Activated naive CD4-positive, alpha-beta T cell treated with anti-CD3 and anti-CD28 coated beads, Interleukin-2, amount 50 U/mL, for 72 hours (primary cell): Measurements from ENCODE around the gene OGG1. TPM values are rescaled to one million over a fixed set of nuclear protein-coding genes. Genes with fewer than 3 reads are reported as not detected.

Experiments
- ATAC-seq, 2 donors: fragments of 150-1000 bp; cut with Tn5 transposase; 2 replicates each; pipeline ENCODE4 v1.10.0; 2021; ENCODE audit warnings: mild to moderate bottlenecking in 2 of 2, moderate library complexity in 2 of 2
- DNase-seq, 2 donors: peaks; one replicate each; pipeline ENCODE4 v3.0.0; 2021 to 2022; ENCODE audit warnings: low spot score in 2 of 2
- H3K27ac Mint-ChIP-seq, 2 donors: one replicate each; pipeline ENCODE4 v1.8.0; 2022; ENCODE audit warnings: mild to moderate bottlenecking in 2 of 2, mixed read lengths in 2 of 2
- H3K36me3 Mint-ChIP-seq, 2 donors: one replicate each; pipeline ENCODE4 v1.8.0; 2022; ENCODE audit warnings: mixed read lengths in 2 of 2
- H3K9me3 Mint-ChIP-seq, 2 donors: one replicate each; pipeline ENCODE4 v1.8.0; 2022; ENCODE audit warnings: mixed read lengths in 2 of 2
- total RNA-seq, 2 donors: library from RNA; stranded (reverse); gene quantifications; one replicate each; pipeline ENCODE4 v1.2.3, GENCODE V29; 2022

Gene OGG1
- total RNA-seq, 2 donors from 2014 or later = 34.8 to 58.0 TPM

DNA sequence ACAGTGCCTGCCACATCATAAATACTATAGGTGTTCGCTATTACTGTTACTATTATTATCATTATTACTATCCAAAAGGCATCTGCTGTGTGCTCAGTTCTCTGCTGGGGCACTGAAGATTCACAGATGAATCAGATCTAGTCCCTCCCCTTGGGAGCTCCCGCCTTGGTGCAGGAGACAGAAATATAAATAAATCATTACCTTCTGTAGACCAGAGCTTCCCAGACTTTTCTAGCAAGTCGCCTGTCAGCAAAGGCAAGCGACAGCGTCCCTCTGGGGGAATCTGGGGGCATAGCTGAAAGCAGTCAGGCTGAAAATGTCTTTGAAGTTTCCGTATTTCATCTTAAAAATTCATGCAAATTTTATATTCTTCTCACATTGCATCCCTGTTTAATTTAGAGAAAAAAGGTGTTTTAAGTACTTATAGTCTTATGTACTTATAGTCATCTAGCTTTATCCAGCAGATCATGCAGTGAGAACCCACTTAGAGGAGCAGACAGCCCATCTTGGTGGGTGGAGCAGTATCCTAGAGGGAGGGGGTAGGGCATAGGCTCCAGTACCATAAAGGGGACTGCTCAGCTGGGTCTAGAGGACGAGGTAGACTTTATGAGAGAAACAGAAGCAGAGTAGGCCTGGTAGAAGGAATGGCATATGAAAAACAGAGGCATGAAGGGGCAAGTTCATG lies 28.6 kb upstream of the OGG1 start:
- Mint-ChIP-seq H3K9me3 (no peaks in the 10 kb centered on the region), H3K27ac (no peak overlapping the region), H3K36me3 (no peaks in the 10 kb centered on the region)
- DNase-seq (no peak), ATAC-seq (no peak)

DNA sequence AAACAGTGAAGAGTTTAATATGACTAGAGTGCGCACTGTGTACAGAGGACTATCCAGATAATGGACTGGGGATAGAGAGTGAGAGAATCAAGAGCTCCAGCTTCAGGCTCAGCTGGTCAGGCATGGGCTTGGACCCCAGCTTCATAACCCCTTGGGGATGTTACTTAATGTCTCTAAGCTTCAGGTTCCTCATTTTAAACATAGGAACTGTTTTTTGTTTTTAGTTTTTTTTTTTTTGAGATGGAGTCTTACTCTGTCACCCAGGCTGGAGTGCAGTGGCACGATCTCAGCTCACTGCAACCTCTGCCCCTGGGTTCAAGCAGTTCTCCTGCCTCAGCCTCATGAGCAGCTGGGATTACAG lies 28.1 kb upstream of the OGG1 start:
- no peak for DNase-seq
- H3K9me3 Mint-ChIP-seq = no peaks in the 10 kb centered on the region
- H3K36me3 Mint-ChIP-seq = no peaks in the 10 kb centered on the region
- no peak overlapping the region for H3K27ac Mint-ChIP-seq
- ATAC-seq = no peak

DNA sequence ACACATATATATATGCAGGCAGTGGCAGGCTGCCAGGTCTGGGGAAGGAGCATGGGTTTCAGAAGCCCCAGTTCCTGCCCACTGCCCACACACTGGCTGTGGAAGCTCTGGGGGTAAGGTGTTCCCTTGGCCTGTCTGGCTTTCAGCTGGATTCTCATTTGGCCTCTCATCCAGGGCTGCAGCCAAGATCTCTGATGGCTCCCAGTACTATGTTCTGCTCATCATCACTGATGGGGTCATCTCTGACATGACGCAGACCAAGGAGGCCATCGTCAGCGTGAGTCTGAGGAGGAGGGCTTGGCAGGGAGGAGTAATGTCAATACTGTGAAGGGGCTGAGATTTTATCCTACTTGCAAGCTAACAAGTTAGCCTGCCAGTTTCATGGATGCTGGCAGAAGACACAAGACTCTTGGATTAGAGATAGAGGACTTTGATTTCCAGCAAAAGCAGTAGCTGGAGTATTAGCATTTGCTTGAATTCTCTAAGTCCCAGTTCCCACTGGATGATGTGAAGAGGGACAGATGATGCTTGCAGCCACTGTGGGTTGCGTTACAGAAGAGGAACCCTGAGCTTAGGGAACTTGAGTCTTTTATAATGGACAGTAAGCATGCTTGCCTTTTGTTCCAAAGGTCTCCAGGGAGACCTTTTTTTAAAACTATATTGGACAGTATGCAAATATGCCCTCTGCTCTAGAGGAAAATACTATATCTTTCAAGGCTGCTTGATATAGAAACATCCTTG lies 23.8 kb upstream of the OGG1 start:
- no peaks in the 10 kb centered on the region for H3K36me3 Mint-ChIP-seq
- ATAC-seq (no peak), DNase-seq (no peak)
- no peaks in the 10 kb centered on the region for H3K9me3 Mint-ChIP-seq
- no peak overlapping the region for H3K27ac Mint-ChIP-seq

DNA sequence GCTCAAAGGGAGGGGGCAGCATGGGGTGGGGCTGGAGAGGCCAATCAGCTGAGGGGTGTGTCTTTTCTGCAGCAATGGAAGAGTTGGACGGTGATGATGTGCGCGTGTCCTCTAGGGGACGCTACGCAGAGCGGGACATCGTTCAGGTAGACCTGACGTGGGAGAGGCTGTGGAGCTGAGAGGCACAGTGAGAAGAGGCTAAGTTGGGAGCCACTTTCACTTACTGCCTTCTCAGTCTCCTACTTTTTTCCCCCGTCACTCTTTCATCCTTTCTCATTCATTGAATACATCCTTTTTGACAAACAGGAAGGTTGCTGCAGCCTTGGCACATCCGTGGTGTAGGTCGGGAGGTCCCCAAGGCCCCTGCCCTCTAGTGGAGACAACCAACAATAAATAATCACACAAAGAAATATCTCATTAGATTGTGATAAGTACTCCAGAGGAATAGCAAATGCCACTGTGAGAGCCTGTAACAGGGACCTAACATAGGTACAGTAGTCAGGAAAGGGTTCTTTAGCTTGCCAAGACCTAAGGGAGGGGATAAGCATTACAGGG lies 22.6 kb upstream of the OGG1 start:
- H3K36me3 Mint-ChIP-seq = no peaks in the 10 kb centered on the region
- peak in 1 of 2 donors; percentile 45 for ATAC-seq
- peak in 1 of 2 donors; percentile 64 for DNase-seq

DNA sequence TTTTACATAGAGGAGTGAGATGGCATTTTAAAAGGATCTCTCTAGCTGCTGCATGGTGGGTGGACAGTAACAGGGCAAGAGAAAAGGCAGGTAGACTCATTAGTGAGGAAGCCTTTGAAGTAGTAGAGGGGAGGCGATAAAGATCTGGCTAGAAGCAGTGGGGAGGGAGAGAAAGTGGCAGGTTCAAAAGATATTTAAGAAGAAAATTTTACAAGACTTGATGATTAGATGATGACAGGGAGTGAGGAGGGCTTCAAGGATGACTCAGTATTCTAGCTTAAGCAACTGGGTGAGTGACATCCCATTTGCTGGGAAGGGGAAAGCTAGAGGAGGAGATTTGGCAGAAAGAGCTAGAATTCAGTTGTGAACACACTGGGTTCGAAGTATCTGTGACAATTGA lies 22.0 kb upstream of the OGG1 start:
- no peaks in the 10 kb centered on the region for H3K9me3 Mint-ChIP-seq
- peaks cover 0 to 6% of the 10 kb centered on the region in 2 donors for H3K36me3 Mint-ChIP-seq
- no peak for DNase-seq
- peak overlapping the region in 1 of 2 donors; percentile 62 for H3K27ac Mint-ChIP-seq
- ATAC-seq = no peak

More for the DNA sequence above, 22.6 kb upstream of the OGG1 start:
- no peaks in the 10 kb centered on the region for H3K9me3 Mint-ChIP-seq
- H3K27ac Mint-ChIP-seq = peak overlapping the region; percentile 34 to 62

DNA sequence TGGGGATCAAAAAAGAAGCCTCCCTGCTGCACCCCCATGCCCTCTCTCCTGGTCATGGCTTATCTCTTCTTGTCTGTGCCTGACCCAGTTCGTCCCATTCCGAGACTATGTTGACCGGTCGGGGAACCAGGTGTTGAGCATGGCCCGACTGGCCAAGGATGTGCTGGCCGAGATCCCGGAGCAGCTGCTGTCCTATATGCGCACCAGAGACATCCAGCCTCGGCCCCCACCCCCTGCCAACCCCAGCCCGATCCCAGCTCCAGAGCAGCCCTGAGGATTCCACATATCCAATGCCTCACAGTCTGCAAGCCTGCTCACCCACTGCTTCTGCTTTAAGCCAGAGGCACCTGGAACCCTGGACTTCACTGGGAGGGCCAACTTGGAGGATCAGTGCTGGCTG lies 20.3 kb upstream of the OGG1 start:
- DNase-seq (no peak), ATAC-seq (no peak)
- Mint-ChIP-seq H3K36me3 (peaks cover 2 to 9% of the 10 kb centered on the region in 2 donors), H3K27ac (no peak overlapping the region), H3K9me3 (no peaks in the 10 kb centered on the region)

DNA sequence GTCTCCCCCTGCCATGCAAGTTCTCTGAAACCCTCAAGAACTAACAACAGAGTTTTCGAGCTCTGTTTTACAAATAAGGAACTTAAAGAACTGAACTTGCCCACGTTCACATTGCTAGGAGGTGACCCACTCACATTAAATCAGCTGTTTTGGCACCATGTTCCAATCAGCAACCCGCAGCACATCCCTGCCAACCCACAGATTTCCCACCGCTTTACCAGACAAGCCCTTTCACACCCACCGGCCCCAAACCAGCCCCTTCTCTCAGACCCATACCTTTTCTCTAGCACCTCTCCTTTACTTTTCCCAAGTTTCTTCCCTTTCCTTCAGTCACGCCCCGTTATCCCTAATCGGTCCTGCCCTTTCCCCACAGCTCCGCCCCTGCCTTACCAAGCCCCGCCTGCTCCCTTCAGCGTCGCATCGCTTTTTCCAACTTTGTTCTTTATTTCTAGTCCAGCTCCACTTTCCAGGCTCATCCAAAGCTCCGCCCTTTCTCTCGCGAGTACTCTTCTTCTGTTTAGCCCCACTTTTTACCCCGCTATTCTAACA lies 19.0 kb upstream of the OGG1 start:
- DNase-seq (no peak), ATAC-seq (peak; percentile 52 to 56)
- Mint-ChIP-seq H3K9me3 (no peaks in the 10 kb centered on the region), H3K27ac (peak overlapping the region; percentile 84 to 88), H3K36me3 (peaks cover 9 to 11% of the 10 kb centered on the region in 2 donors)

DNA sequence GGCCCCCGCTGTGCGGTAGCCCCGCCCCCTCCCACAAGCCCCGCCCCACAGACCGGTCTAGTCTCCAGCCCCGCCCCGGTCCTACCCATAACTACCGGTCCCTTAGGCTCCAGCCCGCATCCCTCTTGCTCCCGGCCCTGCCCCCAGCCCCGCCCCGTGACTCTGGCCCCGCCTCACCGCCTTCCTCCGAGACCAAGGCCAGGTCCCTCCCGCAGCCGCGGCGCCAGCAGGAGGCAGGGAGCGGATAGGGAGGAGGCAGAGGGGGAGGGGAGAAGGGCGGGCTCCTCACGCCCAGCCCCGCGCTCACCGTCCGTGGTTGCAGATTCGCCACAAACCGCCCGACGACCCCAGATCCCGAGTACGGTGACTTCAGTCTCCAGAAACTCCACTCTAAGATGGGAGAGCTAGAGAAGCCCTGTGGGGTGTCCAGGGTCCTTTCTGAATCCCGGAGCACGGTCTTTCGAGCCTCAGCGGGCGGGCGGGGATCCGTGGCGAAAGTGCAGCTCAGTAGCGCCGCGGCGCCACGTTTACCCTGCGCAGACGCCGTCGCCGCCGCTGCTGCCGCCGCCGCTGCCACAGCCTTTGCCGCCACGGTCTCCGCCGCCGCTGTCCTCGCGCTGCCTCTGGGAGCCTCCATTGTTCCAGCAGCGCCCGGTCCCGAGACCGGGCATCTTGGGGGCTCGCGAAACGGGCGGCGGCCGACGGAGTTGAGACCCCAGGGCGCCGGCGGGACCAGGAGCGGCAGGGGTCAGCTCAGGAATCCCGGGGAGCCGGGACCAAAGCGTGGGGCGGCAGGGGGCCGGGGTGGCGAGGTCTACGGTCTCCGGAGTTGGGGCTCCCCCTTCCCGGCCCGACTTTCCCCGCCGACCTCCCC lies 18.3 kb upstream of the OGG1 start, which contains the start of gene BRPF1:
TSS of gene BRPF1 (plus strand) at position 530 of the 874 bp plus-strand sequence. CDS start 2,406 bp downstream, outside the sequence.
- DNase-seq = peak; percentile 97
- Mint-ChIP-seq H3K36me3 (peaks cover 12 to 14% of the 10 kb centered on the region in 2 donors), H3K27ac (peak within 1 kb of the TSS; percentile 84 to 98), H3K9me3 (no peaks in the 10 kb centered on the region)
- peak; percentile 96 to 97 for ATAC-seq

DNA sequence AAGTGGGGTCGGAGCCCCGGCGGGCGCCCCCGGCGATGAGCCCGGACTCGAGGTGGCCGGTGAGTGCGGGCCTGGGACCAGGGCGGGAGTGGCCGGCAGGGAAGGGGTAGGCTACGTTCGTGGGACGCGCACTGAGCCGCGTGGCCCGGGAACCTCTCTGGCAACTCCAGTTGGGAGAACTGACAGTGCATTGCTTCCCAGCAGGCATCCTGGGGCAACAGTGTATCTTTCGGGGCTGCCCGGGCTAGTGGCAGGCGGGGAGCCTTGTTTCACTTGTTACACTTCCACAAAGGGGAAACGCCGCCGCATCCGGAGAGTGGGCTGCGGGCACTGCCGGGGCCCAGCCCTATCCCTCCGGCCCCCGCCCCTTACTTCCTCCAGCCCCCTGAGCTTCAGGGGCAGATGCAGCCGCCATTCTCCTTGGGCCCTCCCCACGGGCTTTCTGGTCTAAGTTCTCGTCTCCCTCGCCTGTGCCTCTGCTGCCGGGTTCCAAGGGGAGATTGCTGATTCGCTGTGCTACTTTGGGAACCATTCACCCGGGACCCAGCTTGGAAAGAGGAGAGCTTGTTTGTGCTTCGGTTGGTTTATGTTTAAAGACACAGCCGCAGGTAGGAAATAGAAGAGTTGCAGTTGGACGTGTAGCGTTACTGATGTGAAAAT lies 17.5 kb upstream of the OGG1 start:
- DNase-seq (peak; percentile 43 to 70), ATAC-seq (peak in 1 of 2 donors; percentile 8)
- Mint-ChIP-seq H3K27ac (peak overlapping the region; percentile 84 to 98), H3K36me3 (peaks cover 14 to 17% of the 10 kb centered on the region in 2 donors), H3K9me3 (no peaks in the 10 kb centered on the region)

DNA sequence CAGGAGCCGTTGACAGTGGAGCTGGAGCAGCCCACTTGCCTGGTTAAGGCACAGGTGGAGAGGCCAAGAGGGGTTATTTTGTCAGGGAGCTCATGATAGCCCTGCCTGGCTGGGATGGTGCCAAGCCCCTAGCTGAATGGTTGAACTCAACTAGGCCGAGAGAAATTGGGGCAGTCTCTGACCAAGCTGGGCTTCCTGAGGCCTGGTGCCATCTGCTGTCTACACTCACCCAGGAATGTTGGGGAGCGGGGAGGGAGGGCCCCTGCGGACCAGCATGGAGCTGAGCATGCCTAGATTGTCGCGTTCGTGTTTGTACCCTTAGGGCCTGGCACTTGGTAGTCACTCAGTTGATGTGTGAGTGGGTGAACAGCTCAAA lies 17.0 kb upstream of the OGG1 start:
- Mint-ChIP-seq H3K27ac (peak overlapping the region; percentile 84 to 98), H3K9me3 (no peaks in the 10 kb centered on the region), H3K36me3 (peaks cover 14 to 17% of the 10 kb centered on the region in 2 donors)
- ATAC-seq (no peak), DNase-seq (no peak)

DNA sequence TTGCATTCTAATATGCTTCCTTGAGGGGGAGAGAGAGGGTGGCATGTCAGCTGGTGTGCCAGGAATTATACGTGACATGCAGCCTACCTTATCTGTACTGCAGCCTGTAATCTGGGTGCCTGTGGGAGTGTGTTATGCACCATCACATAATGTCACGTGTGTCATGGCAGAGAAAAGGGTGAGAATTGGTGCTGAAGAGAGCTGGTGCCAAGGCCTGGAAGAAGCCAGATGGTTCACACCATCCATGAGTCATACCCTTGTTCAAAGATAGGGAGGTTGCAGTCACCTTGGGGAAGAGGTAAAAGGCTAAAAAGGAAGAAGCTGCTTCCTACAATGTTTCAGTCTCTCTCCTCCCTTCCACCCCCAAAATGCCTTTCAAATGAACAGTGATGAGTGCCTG lies 12.9 kb upstream of the OGG1 start:
- peak; percentile 72 to 80 for ATAC-seq
- peak overlapping the region; percentile 45 to 83 for H3K27ac Mint-ChIP-seq

DNA sequence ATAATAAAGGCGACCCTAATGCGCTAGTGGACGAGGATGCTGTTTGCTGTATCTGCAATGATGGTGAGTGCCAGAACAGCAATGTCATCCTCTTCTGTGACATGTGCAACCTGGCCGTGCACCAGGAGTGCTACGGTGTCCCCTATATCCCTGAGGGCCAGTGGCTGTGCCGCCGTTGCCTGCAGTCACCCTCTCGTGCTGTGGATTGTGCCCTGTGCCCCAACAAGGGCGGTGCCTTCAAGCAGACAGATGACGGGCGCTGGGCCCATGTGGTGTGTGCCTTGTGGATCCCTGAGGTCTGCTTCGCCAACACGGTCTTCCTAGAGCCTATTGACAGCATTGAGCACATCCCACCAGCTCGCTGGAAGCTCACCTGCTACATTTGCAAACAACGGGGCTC lies 10.6 kb upstream of the OGG1 start:
- no peaks in the 10 kb centered on the region for H3K9me3 Mint-ChIP-seq
- peak overlapping the region in 1 of 2 donors; percentile 84 for H3K27ac Mint-ChIP-seq
- ATAC-seq (no peak), DNase-seq (no peak)
- H3K36me3 Mint-ChIP-seq = peaks cover 22 to 34% of the 10 kb centered on the region in 2 donors

More for the DNA sequence above, 12.9 kb upstream of the OGG1 start:
- DNase-seq = no peak
- H3K9me3 Mint-ChIP-seq = no peaks in the 10 kb centered on the region
- peaks cover 22 to 38% of the 10 kb centered on the region in 2 donors for H3K36me3 Mint-ChIP-seq

DNA sequence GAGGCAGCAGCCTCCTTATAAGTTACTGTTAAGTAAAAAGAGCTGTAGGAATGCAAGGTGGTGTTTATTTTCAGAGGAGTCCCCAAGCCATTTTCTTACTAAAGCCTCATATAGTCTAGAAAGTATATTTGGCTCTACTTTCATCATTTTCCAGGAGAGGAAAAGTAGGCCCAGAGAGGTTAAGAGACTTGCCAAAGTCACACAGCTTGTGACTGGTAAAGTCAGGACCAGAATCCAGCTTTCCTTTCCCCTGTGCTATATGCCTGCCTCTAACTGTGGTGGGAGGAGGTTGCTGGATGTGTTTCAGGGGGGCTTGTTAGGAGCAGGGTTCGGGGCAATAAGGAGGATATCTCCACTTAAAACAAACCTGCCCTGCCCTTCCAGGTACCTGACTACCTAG lies 7.2 kb upstream of the OGG1 start:
- Mint-ChIP-seq H3K9me3 (no peaks in the 10 kb centered on the region), H3K27ac (peak overlapping the region in 1 of 2 donors; percentile 7), H3K36me3 (peaks cover 15 to 30% of the 10 kb centered on the region in 2 donors)
- DNase-seq (no peak), ATAC-seq (no peak)

DNA sequence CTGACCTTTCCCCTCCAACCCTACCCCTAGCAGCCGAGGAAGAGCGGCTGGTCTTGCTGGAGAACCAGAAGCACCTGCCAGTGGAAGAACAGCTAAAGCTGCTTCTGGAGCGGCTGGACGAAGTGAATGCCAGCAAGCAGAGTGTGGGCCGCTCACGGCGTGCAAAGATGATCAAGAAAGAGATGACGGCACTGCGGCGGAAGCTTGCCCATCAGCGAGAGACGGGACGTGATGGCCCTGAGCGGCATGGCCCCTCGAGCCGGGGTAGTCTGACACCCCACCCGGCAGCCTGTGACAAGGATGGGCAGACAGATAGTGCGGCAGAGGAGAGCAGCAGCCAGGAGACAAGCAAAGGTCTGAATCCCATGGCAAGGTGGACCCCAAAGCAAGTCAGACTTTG lies 6.2 kb upstream of the OGG1 start:
- no peak for ATAC-seq
- Mint-ChIP-seq H3K27ac (no peak overlapping the region), H3K9me3 (no peaks in the 10 kb centered on the region), H3K36me3 (peaks cover 17 to 23% of the 10 kb centered on the region in 2 donors)
- DNase-seq = no peak

DNA sequence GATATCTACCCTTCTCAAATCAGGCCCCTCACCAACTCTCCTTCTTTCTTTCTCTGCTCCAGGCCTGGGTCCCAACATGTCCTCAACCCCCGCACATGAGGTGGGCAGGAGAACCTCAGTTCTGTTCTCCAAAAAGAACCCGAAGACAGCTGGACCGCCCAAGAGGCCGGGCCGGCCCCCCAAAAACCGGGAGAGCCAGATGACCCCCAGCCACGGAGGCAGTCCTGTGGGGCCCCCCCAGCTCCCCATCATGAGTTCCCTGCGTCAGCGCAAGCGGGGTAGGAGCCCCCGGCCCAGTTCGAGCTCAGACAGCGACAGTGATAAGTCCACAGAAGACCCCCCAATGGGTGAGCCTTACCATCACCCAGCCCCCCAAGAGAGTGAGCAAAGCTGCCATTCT lies 5.6 kb upstream of the OGG1 start:
- H3K27ac Mint-ChIP-seq = peak overlapping the region in 1 of 2 donors; percentile 73
- H3K36me3 Mint-ChIP-seq = peaks cover 19 to 21% of the 10 kb centered on the region in 2 donors
- no peaks in the 10 kb centered on the region for H3K9me3 Mint-ChIP-seq
- no peak for ATAC-seq
- no peak for DNase-seq

DNA sequence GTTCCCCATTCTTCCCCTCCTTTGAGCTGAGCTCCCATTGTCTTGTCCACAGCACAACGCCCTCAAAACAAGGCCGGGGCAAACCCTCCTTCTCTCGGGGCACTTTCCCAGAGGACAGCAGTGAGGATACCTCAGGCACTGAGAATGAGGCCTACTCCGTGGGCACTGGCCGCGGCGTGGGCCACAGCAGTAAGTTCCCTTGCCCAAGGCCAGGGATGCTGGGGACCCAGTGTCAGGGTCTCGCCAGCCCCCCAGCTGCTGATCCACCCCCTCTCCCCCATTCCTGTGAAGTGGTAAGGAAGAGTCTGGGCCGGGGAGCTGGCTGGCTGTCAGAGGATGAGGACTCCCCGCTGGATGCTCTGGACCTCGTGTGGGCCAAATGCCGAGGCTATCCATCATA lies 4.2 kb upstream of the OGG1 start:
- no peaks in the 10 kb centered on the region for H3K9me3 Mint-ChIP-seq
- ATAC-seq (no peak), DNase-seq (no peak)
- peak overlapping the region; percentile 21 to 44 for H3K27ac Mint-ChIP-seq
- H3K36me3 Mint-ChIP-seq = peaks cover 15 to 18% of the 10 kb centered on the region in 2 donors
